Uterus (tissue), 4 donors: ENCODE data around the gene CNST. TPM values are rescaled to one million over a fixed set of nuclear protein-coding genes. Genes with fewer than 3 reads are reported as not detected.

Source experiments
- DNase-seq, 2 donors: peaks; one replicate each; pipeline ENCODE4 v3.0.0-alpha.2; 2019 to 2020
- H3K27ac ChIP-seq, 2 donors: fragments of 200-600 bp; sonication (generic); 1 replicate in 1 of 2; 2 replicates in 1 of 2; pipeline ENCODE4 v1.5.1; 2016 to 2018
- H3K27me3 ChIP-seq, 2 donors: fragments of 200-600 bp; sonication (generic); one replicate each; pipeline ENCODE4 v1.5.1; 2018 to 2019; ENCODE audit warnings: control low read depth in 1 of 2
- H3K36me3 ChIP-seq, 2 donors: fragments of 200-600 bp; sonication (generic); one replicate each; pipeline ENCODE4 v1.5.1; 2019; ENCODE audit warnings: control low read depth in 1 of 2
- H3K4me1 ChIP-seq, 2 donors: fragments of 200-600 bp; sonication (generic); one replicate each; pipeline ENCODE4 v1.5.1; 2018 to 2019; ENCODE audit warnings: control low read depth in 1 of 2
- H3K4me3 ChIP-seq, 2 donors: fragments of 200-600 bp; sonication (generic); 1 replicate in 1 of 2; 2 replicates in 1 of 2; pipeline ENCODE4 v1.5.1; 2018 to 2019; ENCODE audit warnings: mild to moderate bottlenecking in 1 of 2
- H3K9me3 ChIP-seq, 2 donors: fragments of 200-600 bp; sonication (generic); one replicate each; pipeline ENCODE4 v1.5.1; 2019; ENCODE audit warnings: control low read depth in 1 of 2
- POLR2A ChIP-seq, 2 donors: fragments of 450-650 bp; IDR thresholded peaks; one replicate each; pipeline ENCODE4 v1.6.1; 2016; ENCODE audit warnings: antibody characterized with exemption in 2 of 2, mild to moderate bottlenecking in 1 of 2, moderate library complexity in 1 of 2
- intact Hi-C: fragments of 100-400 bp; cut with DNase I; formaldehyde crosslinking; loops from one replicate; pipeline ENCODE4 v1.15.1; 2023; ENCODE audit warnings: low total_unique reads
- total RNA-seq, 4 donors: library from RNA; depleted of rRNA in 3 of 4; stranded (reverse); fragments of >200 nt in 3 of 4; gene quantifications; one replicate each; pipeline versions ENCODE4 v1.1.0 to v1.2.4, GENCODE V29; 2014 to 2023
- TF ChIP-seq, protein P1 (sequence below), 4 experiments: fragments of 200-600 bp in 2 of 4; fragments of 450-650 bp in 2 of 4; sonication (generic) in 2 of 4; IDR thresholded peaks; one replicate each; pipeline ENCODE4 v1.5.1; 2016 to 2019; ENCODE audit warnings: antibody characterized with exemption in 4 of 4, mild to moderate bottlenecking in 2 of 4, moderate library complexity in 1 of 4
- donor health status: DM: yes; HTN: yes; CAD: no.

The CNST gene
- total RNA-seq, 4 donors from 2014 or later: 19.7 to 31.0 (median 29.2) TPM

- Histone ChIP-seq H3K4me3 (no peak overlapping the region), H3K4me1 (peaks cover 0 to 11% of the 10 kb centered on the region in 2 donors), H3K9me3 (no peaks in the 10 kb centered on the region), H3K27ac (no peak overlapping the region), H3K27me3 (no peaks in the 10 kb centered on the region), H3K36me3 (no peaks in the 10 kb centered on the region)
- DNase-seq: no peak
- intact Hi-C loops: no loop called here
- TF ChIP-seq POLR2A (IDR thresholded peaks at IDR 0.05): no peak
- TF ChIP-seq, protein P1, sequence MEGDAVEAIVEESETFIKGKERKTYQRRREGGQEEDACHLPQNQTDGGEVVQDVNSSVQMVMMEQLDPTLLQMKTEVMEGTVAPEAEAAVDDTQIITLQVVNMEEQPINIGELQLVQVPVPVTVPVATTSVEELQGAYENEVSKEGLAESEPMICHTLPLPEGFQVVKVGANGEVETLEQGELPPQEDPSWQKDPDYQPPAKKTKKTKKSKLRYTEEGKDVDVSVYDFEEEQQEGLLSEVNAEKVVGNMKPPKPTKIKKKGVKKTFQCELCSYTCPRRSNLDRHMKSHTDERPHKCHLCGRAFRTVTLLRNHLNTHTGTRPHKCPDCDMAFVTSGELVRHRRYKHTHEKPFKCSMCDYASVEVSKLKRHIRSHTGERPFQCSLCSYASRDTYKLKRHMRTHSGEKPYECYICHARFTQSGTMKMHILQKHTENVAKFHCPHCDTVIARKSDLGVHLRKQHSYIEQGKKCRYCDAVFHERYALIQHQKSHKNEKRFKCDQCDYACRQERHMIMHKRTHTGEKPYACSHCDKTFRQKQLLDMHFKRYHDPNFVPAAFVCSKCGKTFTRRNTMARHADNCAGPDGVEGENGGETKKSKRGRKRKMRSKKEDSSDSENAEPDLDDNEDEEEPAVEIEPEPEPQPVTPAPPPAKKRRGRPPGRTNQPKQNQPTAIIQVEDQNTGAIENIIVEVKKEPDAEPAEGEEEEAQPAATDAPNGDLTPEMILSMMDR (IDR thresholded peaks at IDR 0.05): no peak
Observed at GRCh38 chr1:246607462-246607861, 41.2 kb downstream of the CNST start.

DNA sequence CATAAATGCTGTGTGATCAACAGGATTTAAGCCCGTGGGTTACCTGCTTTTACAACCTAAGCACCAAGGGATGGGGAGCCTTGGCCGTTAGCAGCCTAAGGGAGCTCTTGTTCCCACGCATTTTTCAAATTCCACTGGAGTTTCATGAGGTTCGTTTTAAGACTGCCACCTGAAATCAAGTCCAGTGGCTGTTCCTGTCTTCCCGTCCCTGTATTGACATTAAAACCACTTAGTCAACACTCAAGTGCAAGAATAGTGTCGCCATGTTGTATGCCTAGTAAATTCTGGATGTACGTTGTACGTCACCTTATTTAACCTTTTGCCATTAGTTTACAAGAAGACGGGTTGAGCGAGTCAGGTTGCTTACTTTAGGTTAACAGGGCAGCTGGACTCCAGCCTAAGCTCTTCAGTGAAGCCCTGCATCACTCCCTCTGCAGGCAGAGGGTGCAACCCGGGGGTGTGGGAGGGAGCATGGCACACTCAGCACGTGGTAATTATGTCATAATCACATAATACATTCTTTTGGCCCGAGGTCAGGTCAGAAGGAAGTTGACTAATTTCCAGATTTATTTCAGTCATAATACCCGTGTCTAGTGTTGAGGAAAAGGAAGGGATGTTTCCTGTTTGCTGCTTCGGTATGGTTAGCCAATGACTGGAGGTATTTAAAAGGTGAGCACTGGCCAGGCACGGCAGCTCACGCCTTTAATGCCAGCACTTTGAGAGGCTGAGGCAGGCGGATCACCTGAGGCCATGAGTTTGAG lies 42.5 kb downstream of the CNST start:
- DNase-seq: peak; percentile 39 to 59
- Histone ChIP-seq H3K27me3 (no peaks in the 10 kb centered on the region), H3K4me1 (peaks cover 0 to 11% of the 10 kb centered on the region in 2 donors), H3K27ac (peak overlapping the region in 1 of 2 donors; percentile 70), H3K9me3 (no peaks in the 10 kb centered on the region), H3K36me3 (no peaks in the 10 kb centered on the region), H3K4me3 (no peak overlapping the region)
- peak in 1 of 2 donors; percentile 14 for TF ChIP-seq POLR2A (IDR thresholded peaks at IDR 0.05)
- TF ChIP-seq, protein P1 (IDR thresholded peaks at IDR 0.05): no peak
- intact Hi-C loops: no loop called here

DNA sequence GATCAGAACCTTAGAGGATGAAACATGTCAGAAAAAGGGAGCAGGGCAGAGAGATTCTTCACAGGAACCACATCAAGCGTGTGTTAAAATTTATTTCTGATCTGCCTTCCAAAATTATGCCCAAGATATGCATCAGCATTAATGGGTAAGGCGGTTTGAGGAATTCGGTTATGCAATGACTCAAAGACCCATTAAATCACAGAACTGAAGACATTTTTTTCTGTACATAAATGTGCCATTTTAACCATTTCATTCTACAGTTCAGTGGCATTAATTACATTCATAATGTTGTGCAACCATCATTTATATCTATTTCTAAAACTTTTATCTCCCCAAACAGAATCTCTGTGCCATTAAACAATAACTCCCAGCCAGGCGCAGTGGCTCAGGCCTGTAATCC lies 43.4 kb downstream of the CNST start:
- Histone ChIP-seq H3K27ac (peak overlapping the region in 1 of 2 donors; percentile 70), H3K4me1 (peaks cover 0 to 11% of the 10 kb centered on the region in 2 donors), H3K4me3 (no peak overlapping the region), H3K9me3 (no peaks in the 10 kb centered on the region), H3K27me3 (no peaks in the 10 kb centered on the region), H3K36me3 (no peaks in the 10 kb centered on the region)
- DNase-seq: no peak
- intact Hi-C loops: no loop called here
- TF ChIP-seq POLR2A (IDR thresholded peaks at IDR 0.05): no peak
- TF ChIP-seq, protein P1 (IDR thresholded peaks at IDR 0.05): no peak

- Histone ChIP-seq H3K4me3 (no peak overlapping the region), H3K36me3 (no peaks in the 10 kb centered on the region), H3K27me3 (no peaks in the 10 kb centered on the region), H3K27ac (no peak overlapping the region), H3K4me1 (peaks cover 0 to 11% of the 10 kb centered on the region in 2 donors), H3K9me3 (no peaks in the 10 kb centered on the region)
- DNase-seq: no peak
- intact Hi-C loops: no loop called here
- TF ChIP-seq POLR2A (IDR thresholded peaks at IDR 0.05): no peak
- TF ChIP-seq, protein P1 (IDR thresholded peaks at IDR 0.05): no peak
Observed at GRCh38 chr1:246613096-246613758, 47.0 kb downstream of the CNST start.

- intact Hi-C loops: no loop called here
- H3K9me3 ChIP-seq: no peaks in the 10 kb centered on the region
- H3K4me1 ChIP-seq: no peaks in the 10 kb centered on the region
- H3K4me3 ChIP-seq: no peak overlapping the region
- TF ChIP-seq POLR2A (IDR thresholded peaks at IDR 0.05): no peak
- TF ChIP-seq, protein P1 (IDR thresholded peaks at IDR 0.05): no peak
- H3K36me3 ChIP-seq: no peaks in the 10 kb centered on the region
- no peak overlapping the region for H3K27ac ChIP-seq
- no peak for DNase-seq
- no peaks in the 10 kb centered on the region for H3K27me3 ChIP-seq
Observed at GRCh38 chr1:246617156-246617555, 50.9 kb downstream of the CNST start.
